NCI-H2107 treated with DMSO at 0.1 percent for 48 hours (cell line): Measurements from ENCODE around the gene TSPEAR.
"Not testable (repeated sequence)": the region's sequence is repeated elsewhere in the genome, so short reads cannot be mapped to it uniquely, and the experiment has no call there.

Experiments used
- DNase-seq: peaks from one replicate; lab custom pipeline; 2025; ENCODE audit not compliant: unreplicated experiment; lab: John Stamatoyannopoulos, UW

TSPEAR gene

GRCh38 chr21:44686843-44687561 lies 24.4 kb downstream of the TSPEAR start:
- DNase-seq = peak; percentile 46

GRCh38 chr21:44686000-44686781 lies 25.2 kb downstream of the TSPEAR start:
- no peak for DNase-seq

GRCh38 chr21:44685050-44685449 lies 26.3 kb downstream of the TSPEAR start:
- DNase-seq = not testable (repeated sequence)

GRCh38 chr21:44684483-44684882 lies 26.9 kb downstream of the TSPEAR start:
- DNase-seq = no peak

GRCh38 chr21:44684077-44684476 lies 27.3 kb downstream of the TSPEAR start:
- no peak for DNase-seq

GRCh38 chr21:44682580-44683151 lies 28.7 kb downstream of the TSPEAR start:
- DNase-seq = no peak

GRCh38 chr21:44681861-44682579 lies 29.4 kb downstream of the TSPEAR start, which contains the start of gene KRTAP12-1:
Gene KRTAP12-1 (minus strand): TSS chr21:44682163. CDS start chr21:44682123, 40 bp downstream.
- DNase-seq = peak; percentile 93

- DNase-seq = no peak
These were observed 30.2 kb downstream of the TSPEAR start for GRCh38 chr21:44681152-44681551.

- DNase-seq = no peak
These were observed 33.5 kb downstream of the TSPEAR start for GRCh38 chr21:44677881-44678280.

GRCh38 chr21:44671911-44672310 lies 39.5 kb downstream of the TSPEAR start:
- DNase-seq = no peak

- no peak for DNase-seq
These were observed 40.5 kb downstream of the TSPEAR start for GRCh38 chr21:44670642-44671432.

GRCh38 chr21:44667612-44668011 lies 43.8 kb downstream of the TSPEAR start:
- DNase-seq = no peak

- no peak for DNase-seq
These were observed 44.7 kb downstream of the TSPEAR start, which contains the start of gene KRTAP12-2 for GRCh38 chr21:44666401-44667320. Gene KRTAP12-2 (minus strand): TSS chr21:44666927. CDS start chr21:44666886, 41 bp downstream.

- no peak for DNase-seq
These were observed 46.7 kb downstream of the TSPEAR start for GRCh38 chr21:44664691-44665090.

- not testable (repeated sequence) for DNase-seq
These were observed 49.8 kb downstream of the TSPEAR start for GRCh38 chr21:44661567-44661966.

- no peak for DNase-seq
These were observed 52.3 kb downstream of the TSPEAR start for GRCh38 chr21:44658913-44659595.

GRCh38 chr21:44658541-44658910 lies 52.8 kb downstream of the TSPEAR start:
- no peak for DNase-seq

GRCh38 chr21:44657635-44658540 lies 53.5 kb downstream of the TSPEAR start, which contains the start of gene KRTAP12-3:
Gene KRTAP12-3 (plus strand): TSS chr21:44657932. CDS start chr21:44657980, 48 bp downstream.
- no peak for DNase-seq
